GM23338 (cell line): ENCODE measurements around the gene RFESD.

ENCODE experiments used
- CREB1 ChIP-seq: fragments of 250-450 bp; sonication (Bioruptor Pico); IDR thresholded peaks from 2 replicates; pipeline ENCODE4 v1.5.0; 2020; ENCODE audit warnings: low read depth, mild to moderate bottlenecking, moderate library complexity
- CTCF ChIP-seq, 2 experiments: fragments of 200-600 bp in 1 of 2; sonication (generic) in 1 of 2; conservative IDR thresholded peaks; 2 replicates each; pipeline versions ENCODE4 v1.5.1 to v1.6.1; 2016 to 2017; ENCODE audit warnings: antibody characterized with exemption in 2 of 2, low read depth in 2 of 2, mild to moderate bottlenecking in 2 of 2, moderate library complexity in 1 of 2
- EZH2 ChIP-seq: fragments of 200-600 bp; sonication (generic); IDR thresholded peaks from one replicate; pipeline ENCODE4 v1.8.0; 2017; ENCODE audit warnings: antibody characterized with exemption, mild to moderate bottlenecking, low read depth; ENCODE audit not compliant: unreplicated experiment
- EZH2phosphoT487 ChIP-seq: fragments of 200-600 bp; sonication (generic); IDR thresholded peaks from one replicate; pipeline ENCODE4 v1.8.1; 2018; ENCODE audit warnings: antibody characterized with exemption; ENCODE audit not compliant: unreplicated experiment
- JUNB ChIP-seq: IDR thresholded peaks from one replicate; pipeline ENCODE4 v1.6.1; 2016; ENCODE audit warnings: antibody characterized with exemption; ENCODE audit not compliant: unreplicated experiment
- POLR2AphosphoS5 ChIP-seq: IDR thresholded peaks from 2 replicates; pipeline ENCODE4 v1.6.1; 2016; ENCODE audit warnings: antibody characterized with exemption, low read depth
- ZNF114 ChIP-seq: fragments of 250-450 bp; sonication (Bioruptor Pico); IDR thresholded peaks from 2 replicates; pipeline ENCODE4 v1.5.0; 2020; ENCODE audit warnings: mild to moderate bottlenecking, moderate library complexity
- ZNF331 ChIP-seq: fragments of 250-450 bp; sonication (Bioruptor Pico); IDR thresholded peaks from 2 replicates; pipeline ENCODE4 v1.5.0; 2020; ENCODE audit warnings: low read depth, mild to moderate bottlenecking, moderate library complexity
- ZNF462 ChIP-seq: fragments of 250-450 bp; sonication (Bioruptor Pico); IDR thresholded peaks from 2 replicates; pipeline ENCODE4 v1.5.0; 2020; ENCODE audit warnings: mild to moderate bottlenecking, moderate library complexity
- TF ChIP-seq, protein P1 (sequence below): IDR thresholded peaks from 2 replicates; pipeline ENCODE4 v1.6.1; 2016; ENCODE audit warnings: antibody characterized with exemption
- TF ChIP-seq, protein P2 (sequence below): IDR thresholded peaks from one replicate; pipeline ENCODE4 v1.6.1; 2018; ENCODE audit warnings: antibody characterized with exemption; ENCODE audit not compliant: unreplicated experiment

DNA sequence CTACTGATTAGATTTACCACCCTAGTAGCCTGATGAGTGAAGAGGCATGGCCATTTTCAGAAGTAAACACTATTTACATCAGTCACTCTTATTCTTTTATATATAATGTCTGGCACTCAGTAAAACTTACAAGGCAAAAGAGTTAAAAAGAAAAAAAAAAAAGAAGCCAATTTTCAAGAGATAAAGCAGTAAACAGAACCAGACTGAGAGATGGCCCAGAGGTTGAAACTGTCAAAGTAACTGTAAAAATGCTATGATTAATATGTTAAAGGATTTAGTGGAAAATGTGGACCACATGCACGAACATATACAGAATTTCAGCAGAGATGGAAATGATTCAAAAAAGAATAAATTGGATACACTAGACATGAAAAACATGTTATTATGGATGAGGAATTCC lies 33.1 kb upstream of the RFESD start:
- TF ChIP-seq CTCF (conservative IDR thresholded peaks at IDR 0.05; ENCODE audit: low read depth in 2 of 2), result no peak
- no peak for TF ChIP-seq POLR2AphosphoS5
- no peak for TF ChIP-seq EZH2
- TF ChIP-seq, protein P1, sequence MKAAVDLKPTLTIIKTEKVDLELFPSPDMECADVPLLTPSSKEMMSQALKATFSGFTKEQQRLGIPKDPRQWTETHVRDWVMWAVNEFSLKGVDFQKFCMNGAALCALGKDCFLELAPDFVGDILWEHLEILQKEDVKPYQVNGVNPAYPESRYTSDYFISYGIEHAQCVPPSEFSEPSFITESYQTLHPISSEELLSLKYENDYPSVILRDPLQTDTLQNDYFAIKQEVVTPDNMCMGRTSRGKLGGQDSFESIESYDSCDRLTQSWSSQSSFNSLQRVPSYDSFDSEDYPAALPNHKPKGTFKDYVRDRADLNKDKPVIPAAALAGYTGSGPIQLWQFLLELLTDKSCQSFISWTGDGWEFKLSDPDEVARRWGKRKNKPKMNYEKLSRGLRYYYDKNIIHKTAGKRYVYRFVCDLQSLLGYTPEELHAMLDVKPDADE, result no peak
- TF ChIP-seq ZNF114 (CRISPR knock-in tag), result no peak
- TF ChIP-seq, protein P2, sequence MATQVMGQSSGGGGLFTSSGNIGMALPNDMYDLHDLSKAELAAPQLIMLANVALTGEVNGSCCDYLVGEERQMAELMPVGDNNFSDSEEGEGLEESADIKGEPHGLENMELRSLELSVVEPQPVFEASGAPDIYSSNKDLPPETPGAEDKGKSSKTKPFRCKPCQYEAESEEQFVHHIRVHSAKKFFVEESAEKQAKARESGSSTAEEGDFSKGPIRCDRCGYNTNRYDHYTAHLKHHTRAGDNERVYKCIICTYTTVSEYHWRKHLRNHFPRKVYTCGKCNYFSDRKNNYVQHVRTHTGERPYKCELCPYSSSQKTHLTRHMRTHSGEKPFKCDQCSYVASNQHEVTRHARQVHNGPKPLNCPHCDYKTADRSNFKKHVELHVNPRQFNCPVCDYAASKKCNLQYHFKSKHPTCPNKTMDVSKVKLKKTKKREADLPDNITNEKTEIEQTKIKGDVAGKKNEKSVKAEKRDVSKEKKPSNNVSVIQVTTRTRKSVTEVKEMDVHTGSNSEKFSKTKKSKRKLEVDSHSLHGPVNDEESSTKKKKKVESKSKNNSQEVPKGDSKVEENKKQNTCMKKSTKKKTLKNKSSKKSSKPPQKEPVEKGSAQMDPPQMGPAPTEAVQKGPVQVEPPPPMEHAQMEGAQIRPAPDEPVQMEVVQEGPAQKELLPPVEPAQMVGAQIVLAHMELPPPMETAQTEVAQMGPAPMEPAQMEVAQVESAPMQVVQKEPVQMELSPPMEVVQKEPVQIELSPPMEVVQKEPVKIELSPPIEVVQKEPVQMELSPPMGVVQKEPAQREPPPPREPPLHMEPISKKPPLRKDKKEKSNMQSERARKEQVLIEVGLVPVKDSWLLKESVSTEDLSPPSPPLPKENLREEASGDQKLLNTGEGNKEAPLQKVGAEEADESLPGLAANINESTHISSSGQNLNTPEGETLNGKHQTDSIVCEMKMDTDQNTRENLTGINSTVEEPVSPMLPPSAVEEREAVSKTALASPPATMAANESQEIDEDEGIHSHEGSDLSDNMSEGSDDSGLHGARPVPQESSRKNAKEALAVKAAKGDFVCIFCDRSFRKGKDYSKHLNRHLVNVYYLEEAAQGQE, result no peak
- TF ChIP-seq JUNB, result no peak
- no peak for TF ChIP-seq EZH2phosphoT487
- TF ChIP-seq ZNF331 (CRISPR knock-in tag), result no peak
- TF ChIP-seq CREB1 (CRISPR knock-in tag), result no peak
- TF ChIP-seq ZNF462 (CRISPR knock-in tag), result no peak
